CD4-positive, alpha-beta T cell treated with Interleukin-4 for 4 hours (primary cell): ENCODE results near the gene FAH.
"Not testable (repeated sequence)": the region's sequence is repeated elsewhere in the genome, so short reads cannot be mapped to it uniquely, and the experiment has no call there.

Experiments
- DNase-seq: peaks from one replicate; pipeline ENCODE4 v3.0.0-alpha.2; 2020

FAH gene

GRCh38 chr15:80152896-80153876 lies at the start of gene FAH:
TSS of gene FAH (plus strand) at chr15:80152999. CDS start at chr15:80153055, 56 bp downstream.
- DNase-seq: peak; percentile 44

- no peak for DNase-seq
Measured at GRCh38 chr15:80105193-80105592, 47.6 kb upstream of the FAH start.

- DNase-seq: peak; percentile 4
Measured at GRCh38 chr15:80105595-80105994, 47.2 kb upstream of the FAH start.

- no peak for DNase-seq
Measured at GRCh38 chr15:80106051-80106450, 46.7 kb upstream of the FAH start.

- DNase-seq: no peak
Measured at GRCh38 chr15:80107204-80107603, 45.6 kb upstream of the FAH start.

GRCh38 chr15:80107774-80108173 lies 45.0 kb upstream of the FAH start:
- DNase-seq: no peak

GRCh38 chr15:80109388-80109787 lies 43.4 kb upstream of the FAH start:
- no peak for DNase-seq

- no peak for DNase-seq
Measured at GRCh38 chr15:80110920-80111319, 41.9 kb upstream of the FAH start.

- no peak for DNase-seq
Measured at GRCh38 chr15:80114114-80114513, 38.7 kb upstream of the FAH start.

GRCh38 chr15:80115021-80115420 lies 37.8 kb upstream of the FAH start:
- DNase-seq: no peak

GRCh38 chr15:80118956-80119355 lies 33.8 kb upstream of the FAH start:
- no peak for DNase-seq

GRCh38 chr15:80120636-80121035 lies 32.2 kb upstream of the FAH start:
- DNase-seq: no peak

GRCh38 chr15:80121546-80121945 lies 31.3 kb upstream of the FAH start:
- no peak for DNase-seq

- DNase-seq: no peak
Measured at GRCh38 chr15:80123034-80123433, 29.8 kb upstream of the FAH start.

GRCh38 chr15:80127253-80127652 lies 25.5 kb upstream of the FAH start:
- not testable (repeated sequence) for DNase-seq

GRCh38 chr15:80127911-80128310 lies 24.9 kb upstream of the FAH start:
- DNase-seq: no peak

GRCh38 chr15:80132382-80132781 lies 20.4 kb upstream of the FAH start:
- no peak for DNase-seq

- no peak for DNase-seq
Measured at GRCh38 chr15:80136854-80137253, 15.9 kb upstream of the FAH start.

GRCh38 chr15:80138961-80139360 lies 13.8 kb upstream of the FAH start:
- no peak for DNase-seq

GRCh38 chr15:80140909-80141308 lies 11.9 kb upstream of the FAH start:
- DNase-seq: no peak

- no peak for DNase-seq
Measured at GRCh38 chr15:80141916-80142598, 10.7 kb upstream of the FAH start.

- DNase-seq: no peak
Measured at GRCh38 chr15:80142646-80143045, 10.2 kb upstream of the FAH start.

GRCh38 chr15:80151148-80151547 lies 1.7 kb upstream of the FAH start:
- DNase-seq: no peak

- DNase-seq: no peak
Measured at GRCh38 chr15:80151576-80151975, 1.2 kb upstream of the FAH start.
